GM12864 (cell line): Measurements from ENCODE around the gene UQCC3.

ENCODE experiments used
- DNase-seq: peaks from one replicate; pipeline ENCODE4 v3.0.0-alpha.2; 2011; ENCODE audit warnings: low read depth
- H3K4me3 ChIP-seq: 2 replicates; pipeline ENCODE4 v1.5.1; 2011; ENCODE audit warnings: mild to moderate bottlenecking, low read depth, low read length, control low read depth
- CTCF ChIP-seq: IDR thresholded peaks from 2 replicates; pipeline ENCODE4 v1.5.1; 2011; ENCODE audit warnings: low read depth, mild to moderate bottlenecking, moderate library complexity, low read length, control low read depth, inconsistent platforms; ENCODE audit errors: missing control alignments

The UQCC3 gene

DNA sequence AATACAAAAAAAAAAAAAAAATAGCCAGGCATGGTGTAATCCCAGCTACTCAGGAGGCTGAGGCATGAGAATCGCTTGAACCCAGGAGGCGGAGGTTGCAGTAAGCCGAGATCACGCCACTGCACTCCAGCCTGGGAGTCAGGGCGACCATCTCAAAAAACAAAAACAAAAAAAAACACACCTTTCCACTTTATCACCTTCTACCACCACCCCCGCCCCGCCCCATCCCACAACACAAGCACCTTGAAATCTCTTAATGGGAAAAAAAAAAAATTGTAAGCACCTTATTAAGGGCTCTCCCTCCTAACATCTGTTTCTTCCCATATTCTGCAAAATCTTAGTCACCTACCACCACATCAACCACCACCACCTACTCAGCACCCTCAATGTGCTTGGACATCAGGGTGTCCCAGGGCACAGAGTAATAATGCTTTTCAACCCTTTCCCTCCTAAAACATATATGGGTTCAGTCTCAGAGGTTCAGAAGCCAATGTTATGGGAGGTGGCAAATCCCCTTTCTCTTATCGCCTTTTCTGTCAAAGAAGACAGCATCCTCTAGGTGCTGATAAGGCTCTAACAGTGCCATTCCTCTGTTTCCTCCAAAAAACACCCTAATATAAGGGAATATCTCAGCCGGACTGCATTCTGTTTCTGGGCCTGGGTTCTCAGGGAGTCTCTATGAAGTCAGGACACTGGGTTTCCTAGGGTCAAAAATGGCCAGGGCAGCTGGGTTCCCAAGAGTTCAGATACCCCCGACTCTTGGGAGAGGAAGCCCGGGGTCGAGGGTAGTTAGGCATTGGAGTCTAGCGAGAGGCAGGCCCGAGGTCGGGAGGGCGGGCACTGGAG is 19.1 kb upstream of the UQCC3 start:
- no peak for DNase-seq
- H3K4me3 ChIP-seq: peak overlapping the region; percentile 69
- TF ChIP-seq CTCF: no peak

DNA sequence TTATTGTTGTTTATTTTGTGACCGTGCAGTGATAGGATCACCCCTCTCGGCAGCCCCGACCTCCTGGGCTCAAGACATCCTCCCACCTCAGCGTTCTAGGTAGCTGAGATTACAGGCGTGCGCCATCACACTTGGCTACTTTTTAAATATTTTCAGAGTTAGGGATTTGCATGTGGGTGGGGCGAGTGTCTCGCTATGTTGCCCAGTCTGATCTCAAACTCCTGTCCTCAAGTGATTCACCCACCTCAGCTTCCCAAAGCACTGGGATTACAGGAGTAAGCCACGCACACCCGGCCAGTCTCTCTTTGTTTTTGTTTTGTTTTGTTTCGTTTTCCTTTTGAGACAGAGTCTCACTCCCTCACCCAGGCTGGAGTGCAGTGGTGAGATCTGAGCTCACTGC is 17.2 kb upstream of the UQCC3 start:
- no peak for TF ChIP-seq CTCF
- DNase-seq: no peak
- no peak overlapping the region for H3K4me3 ChIP-seq

GRCh38 chr11:62656796-62657429 is 14.6 kb upstream of the UQCC3 start:
- no peak for TF ChIP-seq CTCF
- no peak overlapping the region for H3K4me3 ChIP-seq
- no peak for DNase-seq

DNA sequence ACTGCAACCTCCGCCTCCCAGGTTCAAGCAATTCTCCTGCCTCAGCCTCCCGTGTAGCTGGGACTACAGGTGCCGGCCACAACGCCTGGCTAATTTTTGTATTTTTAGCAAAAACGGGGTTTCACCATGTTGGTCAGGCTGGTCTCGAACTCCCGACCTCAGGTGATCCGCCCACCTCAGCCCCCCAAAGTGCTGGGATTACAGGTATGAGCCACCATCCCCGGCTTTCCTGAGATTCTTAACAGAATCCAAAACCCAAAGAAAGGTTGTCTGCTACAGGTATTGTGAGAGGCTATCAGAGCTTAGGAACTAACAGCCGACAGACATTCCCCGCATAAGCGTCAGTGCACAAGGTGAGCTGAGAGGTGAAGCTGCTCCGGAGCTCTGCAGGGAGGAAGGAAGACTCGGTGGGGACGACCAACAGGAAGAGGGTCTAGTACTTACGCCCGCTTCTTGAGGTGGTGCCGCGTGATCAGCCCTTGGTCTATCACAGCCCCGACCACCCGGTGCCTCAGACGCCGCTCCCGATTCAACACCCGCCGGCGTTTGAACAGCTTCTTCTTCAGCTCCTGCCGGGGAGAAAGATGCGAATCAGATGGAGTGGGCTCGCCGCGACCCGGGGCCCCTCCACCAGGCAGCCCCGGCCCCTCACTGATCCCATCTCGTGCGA is 6.9 kb upstream of the UQCC3 start:
- DNase-seq: no peak
- no peak for TF ChIP-seq CTCF
- peak overlapping the region; percentile 69 for H3K4me3 ChIP-seq

- peak; percentile 74 for DNase-seq
- H3K4me3 ChIP-seq: peak within 1 kb of the TSS; percentile 69
- no peak for TF ChIP-seq CTCF
These were observed 6.3 kb upstream of the UQCC3 start, which contains the start of the genes C11orf98 and CSKMT for GRCh38 chr11:62665075-62665598. Gene C11orf98 (minus strand): TSS chr11:62665210. CDS start chr11:62665169, 41 bp downstream. Gene CSKMT (plus strand): TSS chr11:62665312. CDS start chr11:62665880, 568 bp downstream.

DNA sequence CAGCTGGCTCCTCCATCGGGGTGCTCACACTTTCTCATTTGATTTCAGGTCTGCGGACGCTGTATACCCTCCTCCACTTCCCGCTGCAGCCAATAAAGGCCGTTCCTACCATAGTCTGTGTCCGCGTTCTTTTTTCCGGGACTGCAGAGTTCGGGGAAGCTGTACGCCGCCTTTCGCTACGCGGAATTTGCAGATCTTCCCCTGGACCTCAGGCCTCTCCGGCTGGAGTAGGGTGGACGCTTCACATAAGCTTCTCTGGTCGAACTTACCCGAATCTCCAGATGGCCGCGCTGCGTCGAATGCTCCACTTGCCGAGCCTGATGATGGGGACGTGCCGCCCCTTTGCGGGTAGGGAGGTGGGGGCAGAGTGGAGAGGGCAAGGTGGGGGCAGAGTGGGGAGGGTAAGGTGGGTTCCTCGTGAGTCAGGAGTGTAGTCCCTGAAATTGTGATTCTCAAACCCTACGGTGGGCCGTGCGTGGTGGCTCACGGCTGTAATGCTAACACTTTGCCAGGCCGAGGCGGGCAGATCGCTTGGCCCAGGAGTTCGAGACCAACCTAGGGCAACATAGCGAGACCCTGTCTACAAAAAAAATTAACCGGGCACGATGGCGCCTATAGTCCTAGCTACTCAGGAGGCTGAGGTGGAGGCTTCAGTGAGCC is 5.7 kb upstream of the UQCC3 start:
- DNase-seq: no peak
- peak overlapping the region; percentile 69 for H3K4me3 ChIP-seq
- TF ChIP-seq CTCF: no peak
